MM.1S (cell line): Measurements from ENCODE around the gene ARL6.

Experiments
- CTCF ChIP-seq: fragments of 300-600 bp; sonication (generic); IDR thresholded peaks from 2 replicates; pipeline ENCODE4 v1.5.1; 2016; ENCODE audit warnings: antibody characterized with exemption, low read length, mixed read lengths
- EZH2 ChIP-seq: fragments of 300-600 bp; sonication (generic); optimal IDR thresholded peaks from 2 replicates; pipeline ENCODE3; 2017; ENCODE audit warnings: low read depth, mild to moderate bottlenecking, antibody characterized with exemption, low read length, mixed read lengths

GRCh38 chr3:97835761-97836160 lies 71.2 kb downstream of the ARL6 start:
- TF ChIP-seq CTCF: no peak
- TF ChIP-seq EZH2: no peak
